ENCODE measurements around the gene ITPKC.
A peak's percentile ranks its signal among the peaks of the same experiment; 100 is the strongest.

ITPKC gene

GRCh38 chr19:40690050-40690692, 26.7 kb upstream of the ITPKC start, which contains the start of gene NUMBL:
Gene NUMBL, minus strand, starts transcription at chr19:40690651. Its CDS starts 168 bp downstream, at chr19:40690483.
- DNase-seq (ENCODE audit: insufficient read length, low spot score) (no peak), FAIRE-seq (no peak)
- TF ChIP-seq, protein P1, sequence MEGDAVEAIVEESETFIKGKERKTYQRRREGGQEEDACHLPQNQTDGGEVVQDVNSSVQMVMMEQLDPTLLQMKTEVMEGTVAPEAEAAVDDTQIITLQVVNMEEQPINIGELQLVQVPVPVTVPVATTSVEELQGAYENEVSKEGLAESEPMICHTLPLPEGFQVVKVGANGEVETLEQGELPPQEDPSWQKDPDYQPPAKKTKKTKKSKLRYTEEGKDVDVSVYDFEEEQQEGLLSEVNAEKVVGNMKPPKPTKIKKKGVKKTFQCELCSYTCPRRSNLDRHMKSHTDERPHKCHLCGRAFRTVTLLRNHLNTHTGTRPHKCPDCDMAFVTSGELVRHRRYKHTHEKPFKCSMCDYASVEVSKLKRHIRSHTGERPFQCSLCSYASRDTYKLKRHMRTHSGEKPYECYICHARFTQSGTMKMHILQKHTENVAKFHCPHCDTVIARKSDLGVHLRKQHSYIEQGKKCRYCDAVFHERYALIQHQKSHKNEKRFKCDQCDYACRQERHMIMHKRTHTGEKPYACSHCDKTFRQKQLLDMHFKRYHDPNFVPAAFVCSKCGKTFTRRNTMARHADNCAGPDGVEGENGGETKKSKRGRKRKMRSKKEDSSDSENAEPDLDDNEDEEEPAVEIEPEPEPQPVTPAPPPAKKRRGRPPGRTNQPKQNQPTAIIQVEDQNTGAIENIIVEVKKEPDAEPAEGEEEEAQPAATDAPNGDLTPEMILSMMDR (IDR thresholded peaks at IDR 0.05; ENCODE audit: insufficient read depth, missing control alignments): no peak

DNA sequence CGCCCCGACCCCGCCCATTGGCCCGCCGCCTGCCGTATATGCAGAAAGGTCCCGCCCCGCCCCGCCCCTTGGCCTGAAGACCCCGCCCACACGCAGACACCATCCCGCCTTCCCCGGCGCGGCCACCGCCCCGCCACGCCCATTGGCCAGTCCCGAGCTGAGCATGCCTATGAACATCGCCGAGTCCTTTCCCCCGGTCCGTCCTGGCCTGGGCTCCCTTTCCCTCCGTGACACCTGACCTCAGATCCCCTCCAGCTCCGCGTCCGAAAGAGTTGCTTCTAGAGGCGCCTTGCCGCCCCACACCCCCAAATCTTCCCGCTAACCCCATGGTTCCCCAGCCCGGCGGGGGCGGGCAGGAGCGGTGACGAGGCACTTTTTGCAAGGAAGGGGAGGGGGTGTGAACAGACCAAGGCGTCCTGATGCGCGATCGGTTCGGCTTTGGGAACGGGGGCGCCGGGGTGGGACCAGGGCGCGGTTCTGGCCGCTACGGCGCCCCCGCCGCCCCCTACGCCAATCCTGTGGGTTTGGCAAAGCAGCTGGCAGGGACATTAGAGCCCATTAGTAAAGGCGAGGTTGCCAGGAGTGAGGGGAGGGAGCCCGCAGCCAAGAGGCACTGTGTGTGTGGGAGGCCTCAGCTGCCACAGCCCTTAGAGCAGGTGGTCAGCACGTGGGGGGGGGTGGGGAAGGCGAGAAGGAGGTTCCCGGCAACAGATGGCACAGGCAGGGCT, 26.1 kb upstream of the ITPKC start:
- TF ChIP-seq, protein P1 (IDR thresholded peaks at IDR 0.05; ENCODE audit: insufficient read depth, missing control alignments): no peak
- peak; percentile 77 for DNase-seq (ENCODE audit: insufficient read length, low spot score)
- FAIRE-seq: no peak

GRCh38 chr19:40691421-40692211, 25.3 kb upstream of the ITPKC start:
- DNase-seq (ENCODE audit: insufficient read length, low spot score) (peak; percentile 68), FAIRE-seq (no peak)
- TF ChIP-seq, protein P1 (IDR thresholded peaks at IDR 0.05; ENCODE audit: insufficient read depth, missing control alignments): no peak

- FAIRE-seq (no peak), DNase-seq (ENCODE audit: insufficient read length, low spot score) (no peak)
- TF ChIP-seq, protein P1 (IDR thresholded peaks at IDR 0.05; ENCODE audit: insufficient read depth, missing control alignments): no peak
Measured at GRCh38 chr19:40692212-40692551, 24.7 kb upstream of the ITPKC start.

DNA sequence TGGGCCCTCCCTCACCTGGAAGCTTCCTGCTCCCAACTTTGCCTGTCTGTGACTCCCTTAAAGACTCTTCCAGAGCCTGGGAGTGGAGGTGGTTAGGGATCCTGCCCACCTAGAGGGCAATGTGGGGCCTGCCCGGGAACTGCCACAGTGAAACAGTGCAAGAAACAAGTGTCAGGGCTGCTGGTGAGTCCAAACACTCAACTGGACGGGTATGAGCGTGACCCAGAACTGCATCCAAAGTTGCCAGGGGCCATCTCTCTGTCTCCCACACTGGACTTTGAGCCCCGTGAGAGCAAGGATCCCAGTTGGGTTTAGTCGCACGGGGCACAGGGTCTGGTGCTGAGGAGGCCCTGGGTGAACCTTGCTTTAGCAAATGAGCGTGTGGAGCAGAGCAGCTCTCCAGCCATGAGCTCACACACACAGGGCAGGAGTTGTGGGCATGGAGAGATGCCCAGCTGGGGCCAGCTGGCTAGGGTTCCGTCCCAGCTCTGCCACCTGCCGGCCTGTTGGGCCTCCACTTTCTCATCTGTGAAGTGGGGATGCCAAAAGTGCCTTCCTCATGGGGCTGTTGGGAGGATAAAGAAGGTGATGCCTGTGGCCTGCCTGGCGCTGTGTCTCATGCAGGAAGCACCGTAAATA, 23.6 kb upstream of the ITPKC start:
- DNase-seq (ENCODE audit: insufficient read length, low spot score) (no peak), FAIRE-seq (no peak)
- TF ChIP-seq, protein P1 (IDR thresholded peaks at IDR 0.05; ENCODE audit: insufficient read depth, missing control alignments): no peak

GRCh38 chr19:40693896-40694295, 23.0 kb upstream of the ITPKC start:
- FAIRE-seq (no peak), DNase-seq (ENCODE audit: insufficient read length, low spot score) (no peak)
- TF ChIP-seq, protein P1 (IDR thresholded peaks at IDR 0.05; ENCODE audit: insufficient read depth, missing control alignments): no peak

Data from D721Med (cell line).